HG03520 (cell line): ENCODE measurements around the gene INPP5K.
"Not testable (repeated sequence)": the region's sequence is repeated elsewhere in the genome, so short reads cannot be mapped to it uniquely, and the experiment has no call there.

ENCODE experiments used
- ATAC-seq: cut with Tn5 transposase; IDR thresholded peaks from one replicate; pipeline ENCODE4 v1.9.1; 2021; ENCODE audit warnings: mild to moderate bottlenecking, moderate library complexity; ENCODE audit not compliant: unreplicated experiment

The INPP5K gene

GRCh38 chr17:1548032-1548431 is 31.6 kb upstream of the INPP5K start:
- no peak for ATAC-seq

- no peak for ATAC-seq
Measured at GRCh38 chr17:1546292-1546922, 30.0 kb upstream of the INPP5K start.

GRCh38 chr17:1545618-1546017 is 29.2 kb upstream of the INPP5K start:
- no peak for ATAC-seq

- ATAC-seq, result no peak
Measured at GRCh38 chr17:1542316-1542715, 25.9 kb upstream of the INPP5K start.

GRCh38 chr17:1541367-1541904 is 25.0 kb upstream of the INPP5K start:
- no peak for ATAC-seq

DNA sequence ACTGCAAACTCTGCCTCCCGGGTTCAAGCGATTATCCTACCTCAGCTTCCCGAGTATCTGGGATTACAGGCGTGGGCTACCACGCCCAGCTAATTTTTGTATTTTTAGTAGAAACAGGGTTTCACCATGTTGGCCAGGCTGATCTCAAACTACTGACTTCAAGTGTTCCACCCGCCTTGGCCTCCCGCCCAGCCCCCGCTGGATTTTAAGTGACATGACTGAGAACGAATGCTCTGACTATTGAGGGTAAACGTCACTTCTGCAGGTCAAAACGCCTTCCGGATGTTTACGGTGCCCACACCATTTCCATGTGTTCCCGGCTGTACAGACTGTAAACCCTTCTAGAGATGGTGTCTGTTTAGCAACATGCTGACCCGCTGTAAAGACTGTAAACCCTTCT is 23.4 kb upstream of the INPP5K start:
- no peak for ATAC-seq

DNA sequence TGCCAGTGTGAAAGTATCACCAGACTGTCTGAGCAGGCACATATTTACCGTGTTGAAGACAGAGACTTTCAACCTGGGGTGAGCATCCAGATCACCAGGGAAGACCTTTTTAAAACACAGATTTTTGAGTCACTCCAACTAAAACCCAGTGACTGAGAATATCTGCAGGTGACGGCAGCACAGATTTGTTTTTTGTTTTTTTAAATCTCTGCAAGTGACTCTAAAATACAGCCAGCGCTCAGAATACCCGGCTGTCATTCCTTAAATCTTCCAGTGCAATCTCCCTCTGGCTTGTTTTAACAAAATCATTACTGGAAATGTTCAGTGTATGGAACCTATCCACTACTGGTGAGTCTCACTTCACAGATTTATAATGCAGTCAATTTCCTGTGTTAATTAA is 19.3 kb upstream of the INPP5K start:
- no peak for ATAC-seq

DNA sequence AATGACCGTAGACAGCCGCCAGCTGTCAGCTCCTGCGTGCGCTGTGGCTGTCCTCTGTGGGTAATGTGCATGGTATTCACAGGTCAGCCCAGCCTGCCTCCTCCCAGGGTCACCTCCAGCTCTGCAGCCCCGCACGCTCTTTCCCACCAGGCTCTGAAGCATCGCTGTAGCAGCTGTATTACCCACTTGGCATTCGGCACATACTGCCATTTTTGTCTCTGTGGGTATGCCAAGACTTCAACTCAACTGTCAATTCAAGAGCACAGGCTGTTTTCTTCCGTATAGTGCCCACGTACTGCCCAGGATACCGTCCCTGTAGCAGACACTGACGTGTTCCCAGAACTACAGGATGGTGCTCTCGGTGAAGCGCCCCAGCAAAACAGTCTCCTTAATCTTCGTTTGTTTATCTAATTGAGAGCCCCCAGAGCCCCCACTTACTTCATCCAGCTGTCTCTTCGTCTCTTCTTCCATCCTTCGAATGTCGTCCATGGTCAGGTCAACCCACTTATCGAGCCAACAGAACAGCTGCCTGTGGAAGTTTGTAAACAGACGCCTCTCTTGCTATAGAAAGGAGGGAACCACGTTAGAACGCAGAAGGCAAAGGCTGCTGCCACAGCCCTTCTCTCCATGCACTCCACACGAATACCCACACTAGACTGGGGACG is 17.4 kb upstream of the INPP5K start:
- ATAC-seq, result no peak

- ATAC-seq, result no peak
Measured at GRCh38 chr17:1532836-1533602, 16.6 kb upstream of the INPP5K start.

- no peak for ATAC-seq
Measured at GRCh38 chr17:1529863-1530262, 13.5 kb upstream of the INPP5K start.

GRCh38 chr17:1526876-1527275 is 10.5 kb upstream of the INPP5K start:
- not testable (repeated sequence) for ATAC-seq

DNA sequence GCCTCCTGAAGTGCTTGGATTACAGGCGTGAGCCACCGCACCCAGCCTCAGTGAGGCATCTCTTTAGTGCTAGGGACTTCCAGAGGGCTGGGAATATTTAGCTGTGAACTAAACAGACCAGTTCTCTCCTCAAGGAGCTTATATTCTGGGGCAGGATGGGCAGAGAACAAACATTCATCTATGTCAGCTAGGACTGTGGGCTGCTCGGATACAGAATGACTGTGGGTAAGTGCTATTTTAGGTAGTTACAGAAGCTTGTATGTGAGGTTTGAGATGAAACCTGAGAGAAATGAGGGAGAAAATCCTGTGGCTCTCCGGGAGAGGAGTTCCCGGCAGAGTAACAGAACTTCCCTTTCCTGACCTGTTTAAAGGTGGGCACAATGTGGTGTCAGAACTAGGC is 6.2 kb upstream of the INPP5K start:
- ATAC-seq, result no peak

GRCh38 chr17:1521086-1521640 is 4.8 kb upstream of the INPP5K start:
- ATAC-seq, result no peak

DNA sequence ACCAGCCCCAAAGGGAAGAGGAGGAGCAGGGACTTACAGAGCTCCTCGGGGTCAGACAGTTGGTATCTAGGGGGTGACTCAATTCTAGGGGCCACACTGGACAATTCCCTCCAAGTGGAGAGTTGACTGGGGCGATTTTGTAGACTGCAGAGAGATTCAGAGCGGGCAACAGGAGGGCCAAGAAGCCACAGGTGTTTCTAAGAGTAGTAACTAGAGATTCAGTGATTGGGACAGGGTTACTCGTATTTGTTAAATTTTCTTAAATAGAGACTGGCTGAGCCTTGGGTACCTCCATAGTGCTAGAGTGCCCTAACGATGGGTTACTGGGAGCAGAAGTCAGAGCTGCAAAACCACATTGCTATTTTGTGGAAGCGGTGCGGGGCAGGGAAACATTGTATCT is 3.3 kb upstream of the INPP5K start:
- ATAC-seq, result no peak

DNA sequence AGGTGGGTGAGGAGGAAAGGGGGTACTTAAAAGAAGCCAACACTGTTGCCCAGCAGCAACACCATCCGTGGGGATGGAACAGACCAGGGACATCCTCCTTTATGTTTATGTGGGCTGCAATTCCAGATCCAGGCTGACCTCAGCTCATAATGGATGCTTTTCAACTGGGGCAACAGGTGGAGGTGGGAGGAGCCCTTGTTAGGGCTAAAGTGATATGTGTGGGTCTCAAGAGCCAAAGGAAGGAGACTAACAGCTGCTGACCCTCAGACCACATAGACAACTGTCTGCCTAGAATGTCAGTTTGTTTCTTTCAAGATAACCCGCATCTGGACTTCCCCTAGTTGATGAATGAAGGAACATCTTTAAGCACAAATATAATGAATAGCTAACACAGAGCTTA is 2.0 kb upstream of the INPP5K start:
- ATAC-seq, result no peak

DNA sequence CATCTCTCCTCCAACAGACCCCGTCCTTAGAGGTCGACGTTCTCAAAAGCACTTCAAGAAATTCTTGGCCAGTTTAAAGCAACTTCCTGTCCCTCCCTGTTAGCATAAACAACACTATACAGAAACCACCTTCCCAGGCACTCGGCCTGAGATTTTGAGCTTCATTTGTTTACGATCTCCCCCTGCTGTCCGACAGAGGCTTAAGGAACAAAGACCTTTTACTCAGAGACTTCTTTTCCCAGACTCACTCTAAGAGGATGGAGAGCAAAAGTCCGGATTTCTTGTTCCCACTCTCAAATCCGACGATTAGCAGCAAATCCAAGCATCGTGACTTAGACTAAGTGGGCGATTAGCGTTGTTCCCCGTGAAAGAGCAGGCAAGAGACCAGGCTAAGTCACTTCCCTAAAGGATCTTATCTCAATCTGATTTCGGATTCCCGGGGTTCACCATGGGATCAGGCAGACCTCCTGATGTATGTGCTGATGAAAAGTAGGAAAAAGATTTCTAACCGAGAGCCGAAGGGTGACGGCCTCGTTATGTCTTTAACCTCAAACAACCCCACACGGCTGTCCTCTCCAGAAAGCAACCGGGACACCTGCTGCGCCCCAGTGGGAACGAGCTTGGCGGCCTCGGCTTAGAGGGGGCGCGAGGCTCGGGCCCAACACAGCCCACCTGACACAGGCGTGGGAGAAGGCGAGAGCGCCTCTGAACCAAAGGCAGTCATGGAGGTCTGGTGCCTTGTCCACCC is 598 bp downstream of the INPP5K start:
- no peak for ATAC-seq

- no peak for ATAC-seq
Measured at GRCh38 chr17:1512351-1512750, 4.1 kb downstream of the INPP5K start.

- ATAC-seq, result no peak
Measured at GRCh38 chr17:1511756-1512321, 4.6 kb downstream of the INPP5K start.

- ATAC-seq, result no peak
Measured at GRCh38 chr17:1511290-1511689, 5.1 kb downstream of the INPP5K start.

- no peak for ATAC-seq
Measured at GRCh38 chr17:1509290-1509881, 7.0 kb downstream of the INPP5K start.
